K562 (cell line): ENCODE results near the gene GARRE1. TPM values are rescaled to one million over a fixed set of nuclear protein-coding genes. Genes with fewer than 3 reads are reported as not detected.

Experiments used
- AFF4 ChIP-seq: sonication (generic); formaldehyde crosslinking; IDR thresholded peaks from 2 replicates; pipeline ENCODE4 v1.8.0; 2023; ENCODE audit warnings: mild to moderate bottlenecking, missing genetic modification reagents
- ESRRA ChIP-seq: fragments of 450-650 bp; IDR thresholded peaks from 2 replicates; pipeline ENCODE4 v1.6.1; 2014; ENCODE audit warnings: low read depth, mild to moderate bottlenecking, moderate library complexity, borderline replicate concordance
- KLF13 ChIP-seq: fragments of 450-650 bp; IDR thresholded peaks from 2 replicates; pipeline ENCODE4 v1.6.1; 2016; ENCODE audit warnings: missing genetic modification characterization, low read depth, mild to moderate bottlenecking, missing compliant biosample characterization, moderate library complexity, borderline replicate concordance
- PML ChIP-seq: IDR thresholded peaks from 2 replicates; pipeline ENCODE4 v1.6.1; 2012; ENCODE audit warnings: low read length, inconsistent platforms
- REST ChIP-seq, 2 experiments: fragments of 450-650 bp; formaldehyde crosslinking in 1 of 2; IDR thresholded peaks; 2 replicates each; pipeline versions ENCODE4 v1.4.0 to v1.6.1; 2014 to 2020; ENCODE audit warnings: mild to moderate bottlenecking in 2 of 2, borderline replicate concordance in 1 of 2, low read depth in 1 of 2
- SFPQ ChIP-seq: fragments of 200-400 bp; formaldehyde crosslinking; IDR thresholded peaks from 2 replicates; pipeline ENCODE4 v1.6.1; 2017; ENCODE audit warnings: mild to moderate bottlenecking, low read depth, low read length, moderate library complexity
- SMARCA5 ChIP-seq: fragments of 450-650 bp; IDR thresholded peaks from 2 replicates; pipeline ENCODE4 v1.6.1; 2016
- SNIP1 ChIP-seq: fragments of 450-650 bp; IDR thresholded peaks from 2 replicates; pipeline ENCODE4 v1.7.1; 2017; ENCODE audit warnings: low read depth, mild to moderate bottlenecking
- ZBTB1 ChIP-seq: sonication (generic); formaldehyde crosslinking; IDR thresholded peaks from 2 replicates; pipeline ENCODE4 v1.8.1; 2023; ENCODE audit warnings: missing genetic modification reagents, low read depth, mild to moderate bottlenecking, borderline replicate concordance
- polyA plus RNA-seq, 8 experiments: library from polyadenylated mRNA; depleted of rRNA in 4 of 8; stranded (reverse) in 5 of 8; unstranded in 3 of 8; fragments of >200 nt; fragmentation: Nextera tagmentation in 2 of 8; fragmentation: Illumina TruSeq in 1 of 8; extraction: Ambion mirVana in 2 of 8; extraction: Trizol in 1 of 8; gene quantifications; 2 replicates each; pipeline versions ENCODE4 v1.2.1 to v1.2.3, GENCODE V29; 2011 to 2014; ENCODE audit warnings: inconsistent platforms in 1 of 8, missing spikeins in 1 of 8
- total RNA-seq, 7 experiments: library from RNA; depleted of rRNA in 6 of 7; stranded (reverse); fragments of >200 nt in 6 of 7; fragmentation: Illumina TruSeq in 2 of 7; extraction: Trizol in 2 of 7; gene quantifications; 2 replicates each; pipeline versions ENCODE4 v1.2.1 to v1.2.3, GENCODE V29; 2011 to 2021; ENCODE audit warnings: low replicate concordance in 1 of 7
- TF ChIP-seq, protein P1 (sequence below): fragments of 250-450 bp; sonication (Bioruptor Pico); IDR thresholded peaks from 2 replicates; pipeline ENCODE4 v1.4.0; 2020

GARRE1 gene
- total and polyA plus RNA-seq, 9 of the 15 experiments (the other 6 are each of a cell fraction or from before 2014, with no cell fraction given): 1.6 to 12.8 (median 7.5) TPM

DNA sequence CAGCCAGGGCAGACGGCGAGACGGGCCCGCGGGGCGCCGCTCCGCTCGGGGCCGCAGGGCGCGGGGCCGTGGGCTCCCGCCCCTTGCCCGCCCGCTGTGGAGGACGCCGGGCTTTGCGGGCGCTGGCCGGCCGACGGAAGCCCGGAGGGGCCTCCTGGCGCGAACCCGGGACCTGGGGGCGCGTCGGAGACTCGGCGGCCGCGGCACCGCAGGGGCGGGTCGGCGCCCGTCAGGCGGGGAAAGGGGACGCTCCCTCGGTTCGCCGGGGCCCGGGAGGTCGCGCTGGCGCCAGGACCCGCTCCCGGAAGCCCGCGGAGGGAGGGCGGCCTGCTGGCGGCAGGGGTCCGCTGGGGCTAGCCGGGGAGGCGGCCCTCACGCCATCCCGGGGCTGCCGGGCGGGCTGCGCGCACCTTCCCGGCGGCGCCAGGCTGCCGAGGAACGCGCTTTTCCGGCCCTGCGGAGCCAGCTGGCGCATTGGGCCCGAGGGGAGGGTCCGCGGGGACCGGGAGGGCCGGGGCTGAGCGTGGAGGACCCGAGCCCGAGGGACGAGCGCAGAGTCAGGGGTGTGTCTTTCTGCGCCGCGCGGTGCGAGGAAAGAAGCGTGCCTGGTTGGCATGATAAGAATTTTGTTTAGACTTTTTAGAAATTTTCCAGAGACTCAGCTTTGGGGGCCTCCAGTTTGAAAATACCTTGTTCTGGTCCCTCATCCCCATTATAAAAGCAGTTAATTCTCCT is 511 bp downstream of the GARRE1 start (continued):
- no peak for TF ChIP-seq REST (IDR thresholded peaks at IDR 0.05; ENCODE audit: borderline replicate concordance)
- 0 out of 2 replicates have a peak, but pooled peaks have one; percentile 58 for TF ChIP-seq REST (CRISPR knock-in tag; IDR thresholded peaks at IDR 0.05; ENCODE audit: low read depth)
- TF ChIP-seq KLF13 (tag): 0 out of 2 replicates have a peak, but pooled peaks have one; percentile 26
- no peak for TF ChIP-seq SNIP1
- no peak for TF ChIP-seq ZBTB1 (CRISPR knock-in tag)
- TF ChIP-seq, protein P1, sequence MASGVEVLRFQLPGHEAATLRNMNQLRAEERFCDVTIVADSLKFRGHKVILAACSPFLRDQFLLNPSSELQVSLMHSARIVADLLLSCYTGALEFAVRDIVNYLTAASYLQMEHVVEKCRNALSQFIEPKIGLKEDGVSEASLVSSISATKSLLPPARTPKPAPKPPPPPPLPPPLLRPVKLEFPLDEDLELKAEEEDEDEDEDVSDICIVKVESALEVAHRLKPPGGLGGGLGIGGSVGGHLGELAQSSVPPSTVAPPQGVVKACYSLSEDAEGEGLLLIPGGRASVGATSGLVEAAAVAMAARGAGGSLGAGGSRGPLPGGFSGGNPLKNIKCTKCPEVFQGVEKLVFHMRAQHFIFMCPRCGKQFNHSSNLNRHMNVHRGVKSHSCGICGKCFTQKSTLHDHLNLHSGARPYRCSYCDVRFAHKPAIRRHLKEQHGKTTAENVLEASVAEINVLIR (CRISPR knock-in tag): no peak
- TF ChIP-seq ESRRA: no peak
- TF ChIP-seq AFF4 (CRISPR knock-in tag): no peak
- TF ChIP-seq SMARCA5: no peak
- no peak for TF ChIP-seq SFPQ
- TF ChIP-seq PML: no peak
